Measurements from ENCODE around the gene GALNT2.

DNA sequence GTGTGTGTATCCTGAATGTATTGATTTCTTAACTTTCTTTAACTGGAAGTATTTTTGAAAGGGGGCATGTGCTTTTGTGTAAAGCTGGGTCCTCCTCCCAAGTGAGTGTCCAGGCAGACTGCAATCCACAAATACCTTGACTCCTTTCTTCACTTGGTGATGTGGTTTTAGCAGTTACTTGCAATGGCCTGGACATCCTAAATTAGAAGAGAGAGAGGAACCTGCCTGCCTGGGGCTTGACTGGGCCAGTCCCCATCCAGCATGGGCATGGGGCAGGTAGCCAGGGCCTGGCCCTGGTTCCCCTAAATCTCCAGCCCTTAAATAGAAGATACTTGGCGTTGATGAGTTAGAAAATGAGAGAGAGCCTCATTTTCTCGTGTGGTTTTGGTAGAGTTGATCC lies 199.4 kb downstream of the GALNT2 start:
- TF ChIP-seq POLR2A (IDR thresholded peaks at IDR 0.05) = no peak
- TF ChIP-seq, protein P1, sequence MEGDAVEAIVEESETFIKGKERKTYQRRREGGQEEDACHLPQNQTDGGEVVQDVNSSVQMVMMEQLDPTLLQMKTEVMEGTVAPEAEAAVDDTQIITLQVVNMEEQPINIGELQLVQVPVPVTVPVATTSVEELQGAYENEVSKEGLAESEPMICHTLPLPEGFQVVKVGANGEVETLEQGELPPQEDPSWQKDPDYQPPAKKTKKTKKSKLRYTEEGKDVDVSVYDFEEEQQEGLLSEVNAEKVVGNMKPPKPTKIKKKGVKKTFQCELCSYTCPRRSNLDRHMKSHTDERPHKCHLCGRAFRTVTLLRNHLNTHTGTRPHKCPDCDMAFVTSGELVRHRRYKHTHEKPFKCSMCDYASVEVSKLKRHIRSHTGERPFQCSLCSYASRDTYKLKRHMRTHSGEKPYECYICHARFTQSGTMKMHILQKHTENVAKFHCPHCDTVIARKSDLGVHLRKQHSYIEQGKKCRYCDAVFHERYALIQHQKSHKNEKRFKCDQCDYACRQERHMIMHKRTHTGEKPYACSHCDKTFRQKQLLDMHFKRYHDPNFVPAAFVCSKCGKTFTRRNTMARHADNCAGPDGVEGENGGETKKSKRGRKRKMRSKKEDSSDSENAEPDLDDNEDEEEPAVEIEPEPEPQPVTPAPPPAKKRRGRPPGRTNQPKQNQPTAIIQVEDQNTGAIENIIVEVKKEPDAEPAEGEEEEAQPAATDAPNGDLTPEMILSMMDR (IDR thresholded peaks at IDR 0.05) = no peak
